GM12801 (cell line): ENCODE data around the gene ZYG11A.

Source experiments
- TF ChIP-seq, protein P1 (sequence below): IDR thresholded peaks from one replicate; pipeline ENCODE4 v1.5.1; 2011; ENCODE audit warnings: control low read depth; ENCODE audit not compliant: insufficient read length; ENCODE audit errors: extremely low read depth

The ZYG11A gene

DNA sequence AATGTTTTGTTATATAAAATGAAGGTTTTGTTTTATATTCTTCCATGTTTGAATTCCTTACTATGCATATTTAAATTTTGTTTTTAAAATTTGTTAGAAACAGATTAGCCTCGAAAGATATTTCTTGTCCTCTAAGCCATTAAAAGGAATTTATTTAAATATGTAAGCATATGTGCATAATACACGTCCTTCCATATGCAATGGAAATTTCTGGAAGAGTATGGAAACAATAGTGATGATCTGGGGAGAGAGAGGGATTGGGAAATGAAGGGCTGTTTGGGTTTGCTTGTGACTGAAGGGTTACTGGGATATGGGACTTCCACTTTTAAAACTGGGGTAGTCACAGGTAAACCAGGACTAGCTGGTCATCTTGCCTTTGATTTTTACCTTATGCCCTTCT, 57.8 kb downstream of the ZYG11A start:
- TF ChIP-seq, protein P1, sequence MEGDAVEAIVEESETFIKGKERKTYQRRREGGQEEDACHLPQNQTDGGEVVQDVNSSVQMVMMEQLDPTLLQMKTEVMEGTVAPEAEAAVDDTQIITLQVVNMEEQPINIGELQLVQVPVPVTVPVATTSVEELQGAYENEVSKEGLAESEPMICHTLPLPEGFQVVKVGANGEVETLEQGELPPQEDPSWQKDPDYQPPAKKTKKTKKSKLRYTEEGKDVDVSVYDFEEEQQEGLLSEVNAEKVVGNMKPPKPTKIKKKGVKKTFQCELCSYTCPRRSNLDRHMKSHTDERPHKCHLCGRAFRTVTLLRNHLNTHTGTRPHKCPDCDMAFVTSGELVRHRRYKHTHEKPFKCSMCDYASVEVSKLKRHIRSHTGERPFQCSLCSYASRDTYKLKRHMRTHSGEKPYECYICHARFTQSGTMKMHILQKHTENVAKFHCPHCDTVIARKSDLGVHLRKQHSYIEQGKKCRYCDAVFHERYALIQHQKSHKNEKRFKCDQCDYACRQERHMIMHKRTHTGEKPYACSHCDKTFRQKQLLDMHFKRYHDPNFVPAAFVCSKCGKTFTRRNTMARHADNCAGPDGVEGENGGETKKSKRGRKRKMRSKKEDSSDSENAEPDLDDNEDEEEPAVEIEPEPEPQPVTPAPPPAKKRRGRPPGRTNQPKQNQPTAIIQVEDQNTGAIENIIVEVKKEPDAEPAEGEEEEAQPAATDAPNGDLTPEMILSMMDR: no peak

DNA sequence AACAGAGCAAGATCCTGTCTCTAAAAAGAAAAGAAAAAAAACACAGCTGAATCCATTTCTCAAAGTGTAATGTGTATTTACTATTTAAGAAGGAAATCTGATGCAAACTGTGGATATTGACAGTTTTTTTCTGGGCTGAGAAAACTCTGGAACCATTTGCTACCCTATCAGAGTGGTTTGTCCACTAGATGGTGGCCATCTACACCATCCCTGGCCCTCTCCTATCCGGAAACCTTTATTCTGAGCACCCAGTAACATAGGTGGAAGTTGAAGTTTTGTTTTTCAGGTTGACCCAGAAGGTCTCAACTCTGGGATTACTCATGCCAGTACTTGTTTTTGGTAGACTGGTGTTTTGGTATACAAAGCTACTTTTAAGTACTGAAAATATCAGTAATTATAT, 58.8 kb downstream of the ZYG11A start:
- TF ChIP-seq, protein P1: no peak

DNA sequence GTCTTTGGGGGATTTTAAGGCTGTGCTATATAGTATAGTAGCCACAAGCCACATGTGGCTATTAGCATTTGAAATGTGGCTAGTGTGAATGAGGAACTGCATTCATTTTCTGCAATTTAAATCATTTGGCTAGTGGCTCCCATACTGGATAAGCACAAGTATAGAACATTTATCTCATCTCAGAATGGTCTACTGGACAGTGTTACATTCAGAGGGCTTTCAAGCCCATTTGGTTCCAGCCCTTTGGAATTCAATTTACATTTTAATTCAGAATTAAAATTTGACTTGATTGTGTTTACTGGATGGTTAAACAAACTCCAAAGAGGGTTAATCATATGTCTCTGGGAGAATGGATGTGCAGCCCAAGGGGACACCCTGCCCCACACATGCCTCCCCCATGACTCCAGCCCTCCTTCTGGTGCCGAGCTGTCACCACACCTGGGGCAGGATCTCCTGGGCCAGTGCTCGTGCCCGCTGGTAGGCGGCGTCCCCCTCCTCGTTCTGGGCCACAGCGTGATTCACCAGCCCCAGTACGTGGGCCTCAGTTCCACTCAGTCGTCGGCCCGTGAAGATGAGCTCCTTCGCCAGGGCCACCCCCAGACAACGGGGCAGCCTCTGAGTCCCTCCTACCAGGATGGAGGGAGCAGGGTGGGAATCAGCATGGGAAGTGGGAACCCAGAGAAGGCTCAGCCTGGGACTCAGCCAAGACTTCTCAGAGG, 61.8 kb downstream of the ZYG11A start:
- TF ChIP-seq, protein P1: no peak

DNA sequence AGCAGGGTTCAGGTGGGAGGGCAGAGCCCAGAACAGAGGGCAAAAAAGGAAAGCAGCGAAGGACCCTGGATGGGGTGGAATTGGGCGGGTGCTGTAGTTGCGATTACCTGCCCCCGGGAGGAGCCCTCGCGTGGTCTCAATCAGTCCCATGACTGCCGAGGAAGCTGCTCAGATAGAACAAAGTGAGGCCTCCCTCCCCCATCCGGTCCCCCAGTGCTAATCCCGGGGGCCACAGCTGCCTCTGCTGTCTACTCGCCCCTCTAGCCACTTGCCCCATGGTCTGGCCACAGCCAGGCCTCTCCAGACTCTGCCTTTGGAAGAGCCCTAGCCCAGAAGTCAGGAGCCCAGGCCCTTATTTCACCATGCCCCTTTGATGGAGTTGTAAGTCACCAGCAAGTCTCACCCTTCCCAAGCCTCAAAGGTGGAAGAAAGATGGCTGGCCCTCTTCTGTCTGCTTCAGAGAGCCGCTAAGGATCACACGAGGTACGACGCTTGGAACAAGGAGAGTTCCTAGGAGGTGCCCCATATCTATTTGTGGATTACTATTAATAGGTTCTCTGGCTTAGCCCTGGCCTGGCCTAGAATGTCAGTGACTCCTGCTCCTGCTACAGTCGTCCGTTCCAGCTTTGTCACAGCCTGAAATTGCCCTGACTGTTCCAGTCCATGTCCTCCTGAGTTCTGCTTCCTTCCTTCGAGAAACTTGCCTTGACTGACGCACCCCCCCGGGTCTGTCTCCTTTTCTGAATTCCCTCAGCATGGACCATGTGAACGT, 62.6 kb downstream of the ZYG11A start:
- TF ChIP-seq, protein P1: no peak

DNA sequence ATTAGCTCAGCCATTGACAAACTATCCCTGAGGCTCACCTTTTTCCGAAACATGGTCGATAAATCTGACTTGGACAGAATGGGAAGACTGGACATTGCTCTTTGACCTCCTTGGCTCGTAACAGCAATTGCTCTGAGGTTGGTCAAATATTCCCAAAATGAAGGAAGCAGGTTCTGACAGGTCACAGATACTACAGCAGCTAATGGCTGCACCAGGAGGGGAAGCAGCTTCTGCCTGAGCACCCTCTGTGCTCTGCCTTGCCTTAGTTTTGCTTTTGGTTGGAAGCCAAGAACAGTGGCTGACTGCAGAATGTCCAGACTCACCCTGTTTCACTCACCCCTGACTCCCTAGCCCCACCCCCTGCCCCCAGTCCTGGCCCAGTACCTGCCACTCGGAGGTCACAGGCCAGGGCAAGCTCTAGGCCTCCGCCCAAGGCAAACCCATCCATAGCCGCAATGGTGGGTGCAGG, 63.6 kb downstream of the ZYG11A start:
- TF ChIP-seq, protein P1: no peak

DNA sequence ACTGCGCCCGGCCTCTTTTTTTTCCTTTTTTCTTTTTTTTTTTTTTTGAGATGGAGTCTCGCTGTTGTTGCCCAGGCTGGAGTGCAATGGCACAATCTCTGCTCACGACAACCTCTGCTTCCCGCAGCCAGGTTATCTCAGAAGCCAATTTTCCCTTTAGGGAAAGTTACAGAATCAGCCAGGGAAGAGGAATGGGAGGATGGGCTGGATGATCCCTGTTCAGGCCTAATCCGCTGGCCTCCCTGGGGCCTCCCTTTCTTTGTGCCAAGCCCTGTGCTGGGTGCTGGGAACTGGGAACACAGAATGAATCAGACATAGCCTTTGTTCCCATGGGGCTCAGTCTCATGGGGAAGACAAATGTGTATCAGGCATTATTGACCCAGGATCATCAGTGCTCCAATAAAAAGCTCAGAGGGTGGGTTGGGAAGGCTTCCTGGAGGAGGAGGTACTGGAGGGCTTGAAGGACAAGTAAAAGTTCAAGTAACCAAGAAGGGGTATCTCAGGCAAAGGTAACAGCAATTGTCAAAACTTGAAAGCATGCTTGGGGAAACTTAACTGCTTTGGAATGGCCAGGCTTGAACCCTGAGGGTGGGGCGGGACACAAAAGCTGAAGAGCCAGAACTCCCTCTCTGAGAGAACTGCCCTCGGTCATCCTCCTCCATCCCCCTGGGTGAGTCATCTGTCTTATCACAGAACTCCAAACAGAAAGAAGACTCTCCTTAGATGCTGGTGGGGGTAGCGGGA, 64.7 kb downstream of the ZYG11A start:
- TF ChIP-seq, protein P1: no peak

DNA sequence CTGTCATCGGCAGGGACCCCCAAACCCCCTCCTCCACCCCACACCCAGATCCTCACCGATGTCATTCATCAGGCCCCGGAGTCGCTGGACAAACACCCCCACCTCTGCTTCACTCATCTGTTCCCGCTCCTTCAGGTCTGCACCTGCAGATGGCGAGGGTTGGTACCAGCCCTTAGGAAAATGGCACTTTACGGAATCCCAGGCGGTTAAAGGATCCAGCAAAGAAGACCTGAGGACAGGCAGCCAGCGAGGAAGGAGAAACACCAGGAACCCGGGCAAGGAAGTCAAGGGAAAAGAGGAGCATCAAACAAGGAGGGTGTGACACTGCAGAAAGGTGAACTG, 65.2 kb downstream of the ZYG11A start:
- TF ChIP-seq, protein P1: no peak
